ENCODE measurements around the gene SHANK3.

SHANK3 gene

GRCh38 chr22:50711446-50712340, 39.1 kb downstream of the SHANK3 start:
- TF ChIP-seq REST (IDR thresholded peaks at IDR 0.05; ENCODE audit: insufficient read depth in 1 of 2, low read depth in 2 of 2, low read length in 2 of 2) (no peak), FOXP2 (optimal IDR thresholded peaks at IDR 0.05; ENCODE audit: borderline replicate concordance, extremely low read depth, extremely low read length, insufficient read depth) (no peak), SIN3A (IDR thresholded peaks at IDR 0.05; ENCODE audit: borderline replicate concordance, insufficient read depth, low read length) (no peak), POLR2AphosphoS5 (IDR thresholded peaks at IDR 0.05; ENCODE audit: low read depth, low read length) (no peak), TAF1 (IDR thresholded peaks at IDR 0.05; ENCODE audit: borderline replicate concordance, insufficient read depth, low read length) (no peak)

- TF ChIP-seq FOXP2 (optimal IDR thresholded peaks at IDR 0.05; ENCODE audit: borderline replicate concordance, extremely low read depth, extremely low read length, insufficient read depth) = no peak
- TF ChIP-seq TAF1 (IDR thresholded peaks at IDR 0.05; ENCODE audit: borderline replicate concordance, insufficient read depth, low read length) = no peak
Observed at GRCh38 chr22:50712341-50713007, 39.9 kb downstream of the SHANK3 start.

GRCh38 chr22:50713008-50713385, 40.4 kb downstream of the SHANK3 start:
- TF ChIP-seq FOXP2 (optimal IDR thresholded peaks at IDR 0.05; ENCODE audit: borderline replicate concordance, extremely low read depth, extremely low read length, insufficient read depth) (no peak), TAF1 (IDR thresholded peaks at IDR 0.05; ENCODE audit: borderline replicate concordance, insufficient read depth, low read length) (no peak), POLR2AphosphoS5 (IDR thresholded peaks at IDR 0.05; ENCODE audit: low read depth, low read length) (no peak), REST (IDR thresholded peaks at IDR 0.05; ENCODE audit: insufficient read depth in 1 of 2, low read depth in 2 of 2, low read length in 2 of 2) (no peak), SIN3A (IDR thresholded peaks at IDR 0.05; ENCODE audit: borderline replicate concordance, insufficient read depth, low read length) (no peak)

- no peak for TF ChIP-seq TAF1 (IDR thresholded peaks at IDR 0.05; ENCODE audit: borderline replicate concordance, insufficient read depth, low read length)
- TF ChIP-seq REST (IDR thresholded peaks at IDR 0.05; ENCODE audit: insufficient read depth in 1 of 2, low read depth in 2 of 2, low read length in 2 of 2) = no peak
- TF ChIP-seq POLR2AphosphoS5 (IDR thresholded peaks at IDR 0.05; ENCODE audit: low read depth, low read length) = no peak
Observed at GRCh38 chr22:50713571-50714056, 41.0 kb downstream of the SHANK3 start.

GRCh38 chr22:50714150-50714549, 41.5 kb downstream of the SHANK3 start:
- TF ChIP-seq FOXP2 (optimal IDR thresholded peaks at IDR 0.05; ENCODE audit: borderline replicate concordance, extremely low read depth, extremely low read length, insufficient read depth) (no peak), REST (IDR thresholded peaks at IDR 0.05; ENCODE audit: insufficient read depth in 1 of 2, low read depth in 2 of 2, low read length in 2 of 2) (no peak), TAF1 (IDR thresholded peaks at IDR 0.05; ENCODE audit: borderline replicate concordance, insufficient read depth, low read length) (no peak), POLR2AphosphoS5 (IDR thresholded peaks at IDR 0.05; ENCODE audit: low read depth, low read length) (no peak), SIN3A (IDR thresholded peaks at IDR 0.05; ENCODE audit: borderline replicate concordance, insufficient read depth, low read length) (no peak)
